ENCODE results near the gene PRPF8. TPM values are rescaled to one million over a fixed set of nuclear protein-coding genes. Genes with fewer than 3 reads are reported as not detected.

The PRPF8 gene
- total RNA-seq, 1 donor from 2014 or later: 449 TPM

GRCh38 chr17:1605681-1606351, 78.9 kb downstream of the PRPF8 start:
- H3K27ac Mint-ChIP-seq (ENCODE audit: unreplicated experiment): no peak overlapping the region

DNA sequence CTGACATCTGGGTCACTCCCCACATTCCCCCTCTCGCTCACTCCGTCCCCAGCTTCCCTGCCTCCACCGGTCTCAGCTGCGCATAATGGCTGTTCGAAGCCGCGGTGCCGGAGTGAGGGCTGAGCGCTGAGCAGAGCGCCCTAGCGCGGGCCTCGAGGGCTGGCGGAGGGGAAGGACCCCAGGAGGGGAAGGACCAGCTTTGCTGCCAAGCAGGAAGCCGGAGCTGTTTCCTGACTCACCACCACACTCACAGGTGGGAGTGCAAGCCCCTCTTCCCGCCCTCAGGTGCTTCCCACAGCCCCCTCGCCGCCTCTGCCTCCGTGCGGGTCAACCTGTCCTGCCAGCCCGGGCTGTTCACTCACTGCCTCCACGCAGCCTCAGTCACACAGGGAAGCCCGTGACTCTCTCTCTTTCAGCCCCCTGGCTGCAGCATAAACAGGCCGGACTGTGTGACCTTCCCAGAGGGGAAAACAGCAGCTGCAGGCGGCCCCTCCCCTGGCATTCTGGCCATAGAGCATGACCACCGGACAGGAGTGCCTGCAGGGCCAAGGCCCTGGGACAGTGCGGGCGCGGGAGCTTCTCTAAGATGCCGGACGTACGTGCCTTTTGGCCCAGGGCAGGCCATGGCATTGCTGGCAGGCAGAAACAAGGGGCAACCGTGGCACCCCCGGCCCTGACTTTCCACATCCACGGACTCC, 79.7 kb downstream of the PRPF8 start:
- Mint-ChIP-seq H3K27ac (ENCODE audit: unreplicated experiment) (no peak overlapping the region), H3K4me3 (no peak overlapping the region), H3K9me3 (peaks cover 3% of the 10 kb centered on the region), H3K4me1 (peaks cover 14% of the 10 kb centered on the region), H3K36me3 (ENCODE audit: low read depth) (peaks cover 5% of the 10 kb centered on the region), H3K27me3 (ENCODE audit: low read depth) (no peaks in the 10 kb centered on the region)
- DNase-seq (ENCODE audit: low read depth, low spot score): no peak
- no peak for TF ChIP-seq CTCF (conservative IDR thresholded peaks at IDR 0.05)

More at GRCh38 chr17:1605681-1606351, 78.9 kb downstream of the PRPF8 start:
- H3K4me3 Mint-ChIP-seq: no peak overlapping the region
- no peak for DNase-seq (ENCODE audit: low read depth, low spot score)
- H3K36me3 Mint-ChIP-seq (ENCODE audit: low read depth): peaks cover 5% of the 10 kb centered on the region
- TF ChIP-seq CTCF (conservative IDR thresholded peaks at IDR 0.05): no peak
- peaks cover 3% of the 10 kb centered on the region for H3K9me3 Mint-ChIP-seq
- peaks cover 14% of the 10 kb centered on the region for H3K4me1 Mint-ChIP-seq
- H3K27me3 Mint-ChIP-seq (ENCODE audit: low read depth): no peaks in the 10 kb centered on the region

GRCh38 chr17:1601571-1601970, 83.1 kb downstream of the PRPF8 start:
- DNase-seq (ENCODE audit: low read depth, low spot score): no peak
- H3K9me3 Mint-ChIP-seq: peaks cover 3% of the 10 kb centered on the region
- H3K27me3 Mint-ChIP-seq (ENCODE audit: low read depth): no peaks in the 10 kb centered on the region
- no peak for TF ChIP-seq CTCF (conservative IDR thresholded peaks at IDR 0.05)
- no peak overlapping the region for H3K27ac Mint-ChIP-seq (ENCODE audit: unreplicated experiment)
- H3K4me1 Mint-ChIP-seq: no peaks in the 10 kb centered on the region
- peaks cover 5% of the 10 kb centered on the region for H3K36me3 Mint-ChIP-seq (ENCODE audit: low read depth)
- no peak overlapping the region for H3K4me3 Mint-ChIP-seq

Other genes starting within 250 kb of the PRPF8 start
- 57.5 and 58.5 TPM in 2 replicates for gene CRK, start 228.6 kb downstream of the PRPF8 start, total RNA-seq
- gene MYO1C, start 192.2 kb downstream of the PRPF8 start, total RNA-seq: 45.1 and 53.2 TPM in 2 replicates
- gene INPP5K, start 168.3 kb downstream of the PRPF8 start, total RNA-seq: 19.4 and 20.0 TPM in 2 replicates
- gene PITPNA, start 122.1 kb downstream of the PRPF8 start, total RNA-seq: 80.8 and 86.8 TPM in 2 replicates
- gene SLC43A2, start 56.0 kb downstream of the PRPF8 start, total RNA-seq: 13.9 and 15.5 TPM in 2 replicates
- 0.42 and 1.1 TPM in 2 replicates for gene SCARF1, start 39.1 kb downstream of the PRPF8 start, total RNA-seq
- 1.2 and 1.8 TPM in 2 replicates for gene RILP, start 35.0 kb downstream of the PRPF8 start, total RNA-seq
- 1.1 TPM in 2 replicates for gene TLCD2, start 25.5 kb upstream of the PRPF8 start, total RNA-seq
- 13.2 and 14.2 TPM in 2 replicates for gene WDR81, start 39.8 kb upstream of the PRPF8 start, total RNA-seq
- 0.19 TPM in 1 of 2 replicates, not detected in the other for gene SERPINF2, start 58.0 kb upstream of the PRPF8 start, total RNA-seq
- gene SERPINF1, start 77.2 kb upstream of the PRPF8 start, total RNA-seq: 2.3 and 4.6 TPM in 2 replicates
- gene SMYD4, start 145.0 kb upstream of the PRPF8 start, total RNA-seq: 29.3 and 32.2 TPM in 2 replicates
- 205 and 215 TPM in 2 replicates for gene RPA1, start 145.1 kb upstream of the PRPF8 start, total RNA-seq